ENCODE results near the gene TTYH1.

Gene TTYH1

GRCh38 chr19:54455786-54456422, 40.6 kb downstream of the TTYH1 start:
- no peak for TF ChIP-seq CTCF (IDR thresholded peaks at IDR 0.05; ENCODE audit: low read depth, low read length, missing control alignments)
- no peak overlapping the region for H3K4me3 ChIP-seq (ENCODE audit: low read depth, low read length)
- in situ Hi-C loops (cut with HindIII; ENCODE audit: low sequenced_read_pairs), result loop anchor here (10.0 to 25.0 kb wide), 2 partner anchors 629 to 1156 kb away; partner anchors contain the start of genes ZNF524, ZNF784 and ZNF865
- no peak for DNase-seq (ENCODE audit: low read depth)

- TF ChIP-seq CTCF (IDR thresholded peaks at IDR 0.05; ENCODE audit: low read depth, low read length, missing control alignments), result no peak
- in situ Hi-C loops (cut with HindIII; ENCODE audit: low sequenced_read_pairs), result loop anchor here (10.0 to 25.0 kb wide), 2 partner anchors 628 to 1156 kb away; partner anchors contain the start of genes ZNF524, ZNF784 and ZNF865
- no peak overlapping the region for H3K4me3 ChIP-seq (ENCODE audit: low read depth, low read length)
- DNase-seq (ENCODE audit: low read depth), result no peak
Observed at GRCh38 chr19:54456423-54457373, 41.4 kb downstream of the TTYH1 start.

- no peak for TF ChIP-seq CTCF (IDR thresholded peaks at IDR 0.05; ENCODE audit: low read depth, low read length, missing control alignments)
- DNase-seq (ENCODE audit: low read depth), result no peak
- no peak overlapping the region for H3K4me3 ChIP-seq (ENCODE audit: low read depth, low read length)
- in situ Hi-C loops (cut with HindIII; ENCODE audit: low sequenced_read_pairs), result loop anchor here (10.0 to 25.0 kb wide), 2 partner anchors 627 to 1154 kb away; partner anchors contain the start of genes ZNF524, ZNF784 and ZNF865
Observed at GRCh38 chr19:54457773-54458647, 42.7 kb downstream of the TTYH1 start.

- no peak for TF ChIP-seq CTCF (IDR thresholded peaks at IDR 0.05; ENCODE audit: low read depth, low read length, missing control alignments)
- no peak for DNase-seq (ENCODE audit: low read depth)
- no peak overlapping the region for H3K4me3 ChIP-seq (ENCODE audit: low read depth, low read length)
- in situ Hi-C loops (cut with HindIII; ENCODE audit: low sequenced_read_pairs), result loop anchor here (10.0 to 25.0 kb wide), 2 partner anchors 626 to 1154 kb away; partner anchors contain the start of genes ZNF524, ZNF784 and ZNF865
Observed at GRCh38 chr19:54458648-54459281, 43.5 kb downstream of the TTYH1 start.

GRCh38 chr19:54459282-54460229, 44.3 kb downstream of the TTYH1 start:
- in situ Hi-C loops (cut with HindIII; ENCODE audit: low sequenced_read_pairs), result loop anchor here (10.0 to 25.0 kb wide), 2 partner anchors 625 to 1153 kb away; partner anchors contain the start of genes ZNF524, ZNF784 and ZNF865
- no peak overlapping the region for H3K4me3 ChIP-seq (ENCODE audit: low read depth, low read length)

More at GRCh38 chr19:54459282-54460229, 44.3 kb downstream of the TTYH1 start:
- no peak for TF ChIP-seq CTCF (IDR thresholded peaks at IDR 0.05; ENCODE audit: low read depth, low read length, missing control alignments)
- no peak for DNase-seq (ENCODE audit: low read depth)
